HG03558 (cell line): ENCODE data around the gene NRXN3.

Source experiments
- ATAC-seq: cut with Tn5 transposase; IDR thresholded peaks from one replicate; pipeline ENCODE4 v1.9.1; 2021; ENCODE audit warnings: moderate number of reproducible peaks; ENCODE audit not compliant: unreplicated experiment; ENCODE audit errors: extremely low read depth

Gene NRXN3

GRCh38 chr14:78232231-78233000 lies 62.2 kb downstream of the NRXN3 start:
- no peak for ATAC-seq

DNA sequence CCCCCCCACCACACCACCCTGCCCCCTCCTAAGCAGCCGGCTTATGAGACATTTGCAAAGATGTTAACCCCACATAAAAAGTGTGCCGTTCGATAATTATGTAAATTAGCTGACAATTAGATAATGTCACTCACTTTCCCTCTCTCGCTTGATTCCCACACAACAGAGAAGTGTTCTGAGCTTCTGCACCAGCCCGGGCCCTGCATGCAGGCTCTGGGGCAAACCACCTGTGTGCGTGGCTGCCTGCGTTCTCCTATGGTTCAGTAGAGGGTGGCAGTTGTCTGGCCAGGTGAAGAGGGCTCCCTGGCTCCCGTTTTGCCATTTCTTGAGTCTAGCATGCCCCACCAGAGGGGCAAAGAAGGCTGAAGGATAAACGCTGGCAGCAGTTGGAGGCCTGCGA lies 68.0 kb downstream of the NRXN3 start:
- no peak for ATAC-seq

- ATAC-seq: no peak
These were observed 70.4 kb downstream of the NRXN3 start for GRCh38 chr14:78240567-78240966.

DNA sequence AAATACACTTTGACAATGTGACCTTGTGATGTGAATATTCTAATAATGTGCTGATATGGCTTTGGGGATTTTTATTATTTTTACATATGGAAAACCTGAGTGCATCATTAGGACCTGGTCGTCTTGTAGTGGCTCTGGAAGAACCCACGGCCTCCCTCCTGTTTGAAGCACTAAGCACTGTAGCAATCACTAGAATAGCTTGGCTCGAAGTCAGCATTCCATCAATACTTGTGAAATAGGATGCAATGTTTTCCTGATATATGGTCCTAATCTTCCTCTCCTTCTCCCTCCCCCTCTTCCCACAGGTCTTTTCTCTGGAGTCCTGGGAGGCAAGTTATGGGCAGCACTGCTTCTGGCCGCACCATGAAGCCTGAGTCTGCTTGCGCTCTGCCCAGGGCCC lies 71.9 kb downstream of the NRXN3 start:
- ATAC-seq: no peak

GRCh38 chr14:78243187-78243586 lies 73.0 kb downstream of the NRXN3 start:
- no peak for ATAC-seq

DNA sequence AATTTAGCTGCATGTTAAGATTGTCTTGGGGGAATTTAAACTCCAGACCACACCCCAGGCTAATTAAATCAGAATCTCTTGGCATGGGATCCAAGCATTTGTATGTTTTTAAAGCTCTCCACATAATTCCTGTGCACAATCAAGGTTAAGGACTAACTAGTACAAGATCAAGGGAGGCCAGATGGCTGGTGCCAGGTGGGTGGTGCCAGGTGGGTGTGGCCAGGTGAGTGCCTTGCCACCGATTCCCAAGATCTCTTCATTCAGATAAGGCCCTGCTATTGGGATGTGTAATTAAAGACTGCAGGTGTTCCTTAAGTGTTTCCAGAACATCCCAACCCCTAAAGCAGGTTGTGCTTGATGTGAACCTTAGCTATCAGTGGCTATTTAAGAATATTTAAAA lies 75.1 kb downstream of the NRXN3 start:
- ATAC-seq: no peak

DNA sequence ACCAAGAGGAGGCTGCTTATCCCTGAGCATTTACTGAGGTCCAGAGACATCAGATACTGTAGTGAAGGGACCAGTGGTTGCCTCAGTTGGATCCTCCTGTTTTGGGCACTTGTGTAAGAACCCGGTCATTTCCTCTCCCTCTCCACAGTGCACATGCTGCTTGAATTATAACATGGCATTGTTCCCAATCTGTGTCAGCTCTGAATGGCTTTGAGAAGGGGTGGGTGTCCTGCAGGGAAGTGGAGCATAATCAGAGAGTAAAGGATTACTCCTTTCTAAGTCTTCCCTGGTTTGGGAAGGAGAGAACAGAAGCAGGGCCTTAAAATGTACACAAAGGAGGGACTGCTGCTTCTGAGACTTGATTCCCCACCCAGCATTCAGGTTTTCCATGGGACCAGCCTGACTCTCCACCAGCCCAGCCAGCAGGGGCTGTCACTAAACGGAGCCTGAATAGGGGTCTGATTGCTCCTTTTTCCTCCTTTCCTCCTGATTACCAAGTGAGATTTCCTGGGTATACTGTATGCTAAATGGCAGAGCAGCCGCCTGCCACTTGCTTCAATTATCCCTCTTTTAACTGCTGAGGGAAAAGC lies 78.4 kb downstream of the NRXN3 start:
- ATAC-seq: no peak

DNA sequence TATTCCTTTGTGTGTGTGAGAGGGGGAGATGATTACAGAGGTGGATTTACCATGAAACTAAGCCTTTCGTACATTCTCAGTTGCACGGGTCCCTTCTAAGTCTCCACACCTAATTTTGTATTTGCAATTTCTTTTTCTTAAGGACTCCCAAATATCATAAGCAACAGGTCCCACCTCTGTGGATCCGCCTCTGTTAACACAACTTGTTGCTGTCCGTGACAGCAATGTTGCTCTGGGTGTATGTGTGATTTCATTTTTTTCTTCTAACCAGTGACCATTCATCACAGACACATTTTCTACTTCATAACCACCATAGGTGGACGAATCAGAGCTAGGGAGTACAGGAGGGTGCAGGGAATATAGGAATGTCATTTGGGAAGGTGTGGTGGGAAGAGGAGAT lies 81.1 kb downstream of the NRXN3 start:
- no peak for ATAC-seq

DNA sequence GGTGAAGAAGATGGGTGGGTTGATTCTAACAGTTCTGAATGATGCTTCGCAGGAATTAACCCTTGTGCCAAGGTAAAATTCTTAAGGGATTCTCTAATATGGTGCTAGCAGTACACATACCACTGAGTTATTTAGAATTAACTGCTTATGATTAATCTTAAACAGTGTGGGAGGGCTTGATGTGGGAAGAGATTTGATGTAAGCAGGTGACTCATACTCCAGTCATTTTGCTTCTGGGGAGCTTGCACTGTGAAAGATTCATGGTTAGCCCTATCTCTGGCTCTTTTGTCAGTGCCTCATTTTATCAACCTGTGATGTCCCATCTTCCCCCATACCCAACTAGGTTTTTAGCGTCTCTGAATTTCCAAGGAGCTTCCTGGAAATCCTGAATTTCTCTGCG lies 83.8 kb downstream of the NRXN3 start:
- ATAC-seq: no peak

DNA sequence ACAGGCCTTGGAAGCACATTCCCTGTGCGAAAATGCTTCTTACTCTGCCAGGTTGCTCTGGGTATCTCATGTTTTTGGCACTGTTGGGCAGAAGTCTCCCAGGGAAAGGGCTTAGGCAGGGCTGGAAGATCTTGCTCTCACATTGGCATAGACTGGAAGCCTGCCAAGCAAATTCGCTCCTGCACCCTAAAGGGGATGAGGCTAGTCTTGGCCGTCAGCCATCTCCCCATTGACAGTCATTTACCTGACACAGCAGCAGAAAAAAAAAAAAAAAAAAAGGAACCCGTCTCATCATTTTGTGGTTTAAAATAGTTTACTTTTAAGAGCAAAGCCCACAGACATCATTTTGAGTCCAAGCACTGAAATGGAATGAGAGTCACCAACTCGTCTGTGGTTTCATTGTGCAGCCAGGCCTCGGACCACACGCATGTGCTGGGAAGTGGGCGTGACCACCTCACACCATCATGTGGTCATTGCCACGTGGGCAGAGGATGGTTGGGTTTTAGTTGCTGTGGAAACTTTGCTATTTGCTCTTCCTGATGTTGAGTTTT lies 84.8 kb downstream of the NRXN3 start:
- ATAC-seq: no peak

DNA sequence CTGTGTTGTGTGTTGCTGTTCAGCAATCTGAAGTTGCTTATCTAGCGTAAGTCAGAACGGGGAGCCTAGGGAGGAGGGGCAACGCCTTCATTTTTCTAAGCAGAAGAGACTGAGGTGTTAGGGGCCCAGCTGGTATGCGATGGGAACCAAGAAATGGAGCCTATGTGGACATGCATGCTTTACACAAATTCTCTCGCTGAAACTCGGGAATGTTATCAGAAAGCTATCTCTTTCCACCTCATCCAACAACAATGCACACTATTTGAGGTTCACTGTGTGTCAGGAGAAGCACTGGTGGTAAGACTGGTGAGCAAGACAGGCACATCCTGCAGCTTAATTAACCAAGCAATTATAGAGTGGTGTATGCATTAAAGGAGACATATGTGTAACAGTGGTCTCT lies 89.7 kb downstream of the NRXN3 start:
- ATAC-seq: no peak

DNA sequence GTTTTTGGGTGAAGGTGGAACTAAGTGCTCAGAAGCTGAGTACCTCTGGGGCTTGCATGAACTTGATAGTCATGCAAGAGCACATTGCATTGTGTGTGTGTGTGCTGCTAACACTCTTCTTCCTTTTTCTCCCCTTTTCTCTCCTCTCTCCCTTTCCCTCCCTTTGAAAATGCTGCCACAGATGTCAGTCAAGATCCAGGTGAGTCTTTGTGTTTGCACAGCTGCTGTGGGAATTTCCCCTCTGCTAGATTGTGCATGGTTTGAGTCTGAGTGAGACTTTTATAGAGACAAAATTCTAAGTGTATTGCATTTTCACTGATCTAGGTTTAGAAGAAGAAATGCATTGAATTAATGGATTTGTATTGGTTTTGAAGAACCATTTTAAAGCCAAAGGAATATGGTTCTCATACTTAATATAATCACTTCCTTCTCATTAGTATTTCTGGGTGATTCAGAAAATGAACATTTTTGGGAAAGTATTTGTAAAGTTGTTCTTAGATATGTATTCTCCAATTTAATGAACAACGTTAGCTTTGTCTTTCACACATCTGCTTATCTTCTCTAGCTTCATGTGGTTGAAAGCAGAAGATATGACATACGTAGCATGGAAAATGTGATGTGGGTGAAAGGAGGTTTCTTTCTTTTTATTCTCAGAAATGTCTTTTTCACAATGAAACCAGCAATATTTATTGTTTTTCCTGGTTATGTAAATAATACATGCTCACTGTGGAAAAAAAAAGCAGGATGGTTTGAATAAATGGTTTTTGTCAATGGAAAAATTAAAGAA lies 108.5 kb downstream of the NRXN3 start:
- no peak for ATAC-seq

GRCh38 chr14:78282437-78282836 lies 112.3 kb downstream of the NRXN3 start:
- ATAC-seq: no peak

- no peak for ATAC-seq
These were observed 116.0 kb downstream of the NRXN3 start for GRCh38 chr14:78286210-78286609.

- peak; percentile 82 for ATAC-seq
These were observed 121.8 kb downstream of the NRXN3 start for GRCh38 chr14:78292003-78292402.

DNA sequence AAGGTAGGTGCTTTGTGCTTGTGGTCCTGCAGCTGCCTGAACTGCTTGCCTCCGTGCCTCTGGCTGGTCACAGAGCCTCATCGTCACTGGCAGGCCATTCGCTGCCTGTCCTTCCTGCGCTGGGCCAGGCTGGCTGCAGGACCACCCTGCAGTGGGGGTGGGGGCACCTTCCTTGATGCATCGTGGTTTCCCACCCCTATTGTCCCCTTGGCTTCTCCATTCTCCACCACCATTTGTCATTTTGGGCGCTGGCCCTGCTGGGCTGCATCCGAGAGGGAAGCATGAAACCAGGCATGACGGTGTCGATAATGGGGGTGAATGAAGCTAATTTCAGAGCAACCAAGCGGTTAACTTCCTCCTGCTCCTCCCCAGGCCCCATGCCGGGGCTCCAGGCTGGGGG lies 127.7 kb downstream of the NRXN3 start:
- ATAC-seq: no peak

- ATAC-seq: no peak
These were observed 128.1 kb downstream of the NRXN3 start for GRCh38 chr14:78298298-78298697.

GRCh38 chr14:78302841-78303240 lies 132.7 kb downstream of the NRXN3 start:
- no peak for ATAC-seq

DNA sequence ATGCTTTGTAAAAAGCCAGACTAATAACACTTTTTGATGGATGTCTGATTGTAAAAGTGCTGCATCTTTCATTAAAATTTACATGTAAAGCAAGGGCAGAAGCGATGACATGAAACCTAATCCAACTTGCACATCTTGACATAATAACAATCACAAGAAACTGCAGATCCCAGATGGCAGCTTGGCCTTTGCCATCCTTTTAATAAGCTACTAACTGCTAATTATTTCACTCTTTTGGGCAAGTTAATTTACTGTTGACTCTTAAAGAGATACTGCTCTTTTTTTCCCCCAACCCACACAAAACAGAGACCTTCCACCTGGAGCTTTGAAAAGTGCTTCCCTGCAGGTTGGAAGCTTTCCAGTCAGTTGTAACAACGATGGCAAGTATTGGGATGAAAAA lies 137.5 kb downstream of the NRXN3 start:
- ATAC-seq: no peak

DNA sequence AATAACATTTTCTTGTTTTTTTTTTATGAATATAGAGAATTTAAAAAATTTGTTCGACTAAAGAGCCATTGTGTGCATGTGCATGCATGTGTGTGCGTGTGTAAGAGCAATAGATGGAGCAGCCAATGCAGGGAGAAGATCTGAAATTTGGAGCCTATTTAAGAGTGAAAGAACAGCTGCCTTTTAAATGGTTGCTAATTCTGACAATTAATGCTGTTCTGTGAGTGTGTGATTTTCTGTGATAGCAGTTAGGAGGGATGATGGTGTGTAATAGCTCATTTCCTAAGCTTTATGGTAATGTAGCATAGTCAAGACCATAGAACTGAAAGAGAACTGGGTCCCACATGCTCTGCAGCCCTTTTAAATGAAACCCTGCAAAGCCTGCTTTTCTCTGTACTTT lies 137.9 kb downstream of the NRXN3 start:
- ATAC-seq: no peak

DNA sequence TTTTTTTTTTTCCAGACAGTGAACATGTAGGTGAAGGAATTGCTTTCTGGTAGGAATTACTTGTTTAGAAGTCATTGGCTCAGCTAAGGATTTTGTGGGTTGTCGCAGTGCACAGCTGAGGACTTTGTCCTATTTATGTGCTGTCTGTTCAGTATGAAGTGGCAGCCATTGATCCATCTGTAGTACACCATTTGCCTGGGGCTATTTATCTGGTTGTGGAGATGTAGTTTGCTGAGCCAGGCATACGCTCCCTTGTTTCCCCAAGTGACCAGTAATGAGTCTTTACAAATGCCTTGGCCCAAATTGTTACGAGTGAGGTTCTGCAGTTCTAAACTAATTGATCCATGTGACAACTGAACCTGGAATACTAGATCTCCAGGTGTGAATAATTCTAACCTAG lies 140.1 kb downstream of the NRXN3 start:
- ATAC-seq: no peak
